ENCODE measurements around the gene CDC45. TPM values are rescaled to one million over a fixed set of nuclear protein-coding genes. Genes with fewer than 3 reads are reported as not detected.
"Not testable (repeated sequence)": the region's sequence is repeated elsewhere in the genome, so short reads cannot be mapped to it uniquely, and the experiment has no call there.

Gene CDC45
- total and polyA plus RNA-seq, 2 donors (not counting 1 experiment from before 2014, with no cell fraction given), result 3.8 to 12.0 TPM

DNA sequence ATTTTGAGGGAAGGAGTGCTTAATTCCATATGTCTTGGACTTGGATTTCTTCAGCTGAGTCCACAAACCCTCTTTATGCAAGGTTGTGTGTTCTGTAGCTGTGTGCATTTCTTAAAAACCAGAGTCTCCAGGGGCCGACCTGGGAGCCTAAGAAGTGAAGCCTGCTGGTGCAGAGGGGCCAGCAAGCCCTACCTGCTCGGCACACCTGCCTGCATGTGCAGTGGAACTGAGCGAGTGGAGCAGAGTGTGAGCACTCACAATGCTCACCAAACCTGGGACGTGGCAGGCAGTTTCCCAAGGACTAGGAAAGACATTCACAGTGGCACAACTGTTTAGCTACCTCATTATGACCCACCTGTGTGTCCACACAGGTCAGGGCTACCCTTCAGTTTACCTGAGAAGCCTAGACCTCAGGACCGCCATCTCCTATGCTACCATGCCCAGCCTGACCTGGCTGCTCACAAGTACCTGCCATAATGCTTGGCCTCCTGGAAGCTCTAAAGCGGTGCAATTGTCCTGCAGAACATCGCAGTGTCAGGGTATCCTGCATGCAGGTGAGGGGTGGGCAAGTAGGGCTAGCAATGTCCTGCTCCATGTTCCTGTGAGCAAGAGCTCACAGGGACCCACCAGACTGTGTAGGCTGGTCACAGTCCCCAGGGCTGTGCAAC lies 36.0 kb upstream of the CDC45 start:
- Histone ChIP-seq H4K20me1 (ENCODE audit: control insufficient read depth, extremely low read depth, insufficient read depth, low read length) (no peaks in the 10 kb centered on the region), H3K4me3 (replicated peaks in 1 of 4; ENCODE audit: control extremely low read depth in 1 of 4, insufficient read depth in 1 of 4, low read depth in 3 of 4, low read length in 4 of 4) (no peak overlapping the region), H3K9me3 (ENCODE audit: control insufficient read depth, insufficient read depth, low read depth, low read length) (no peaks in the 10 kb centered on the region), H3K4me2 (ENCODE audit: extremely low read depth, insufficient read depth, low read length) (no peak overlapping the region), H3K4me1 (ENCODE audit: control insufficient read depth, extremely low read depth, insufficient read depth, low read length) (peaks cover 2% of the 10 kb centered on the region), H3K27ac (ENCODE audit: insufficient read depth, low read length) (no peak overlapping the region), H3K36me3 (ENCODE audit: control insufficient read depth, insufficient read depth, low read length) (peaks cover 11% of the 10 kb centered on the region), H2AFZ (ENCODE audit: low read length) (no peak overlapping the region), H3K79me2 (ENCODE audit: control insufficient read depth, insufficient read depth, low read length) (peaks cover 29% of the 10 kb centered on the region), H3K27me3 (ENCODE audit: control insufficient read depth, insufficient read depth, low read length) (no peaks in the 10 kb centered on the region), H3K9ac (ENCODE audit: insufficient read depth, low read length) (no peak overlapping the region)
- TF ChIP-seq EZH2 (IDR thresholded peaks at IDR 0.05; ENCODE audit: low read length, missing control alignments), result no peak
- no peak for DNase-seq (ENCODE audit: low read depth in 2 of 2)

DNA sequence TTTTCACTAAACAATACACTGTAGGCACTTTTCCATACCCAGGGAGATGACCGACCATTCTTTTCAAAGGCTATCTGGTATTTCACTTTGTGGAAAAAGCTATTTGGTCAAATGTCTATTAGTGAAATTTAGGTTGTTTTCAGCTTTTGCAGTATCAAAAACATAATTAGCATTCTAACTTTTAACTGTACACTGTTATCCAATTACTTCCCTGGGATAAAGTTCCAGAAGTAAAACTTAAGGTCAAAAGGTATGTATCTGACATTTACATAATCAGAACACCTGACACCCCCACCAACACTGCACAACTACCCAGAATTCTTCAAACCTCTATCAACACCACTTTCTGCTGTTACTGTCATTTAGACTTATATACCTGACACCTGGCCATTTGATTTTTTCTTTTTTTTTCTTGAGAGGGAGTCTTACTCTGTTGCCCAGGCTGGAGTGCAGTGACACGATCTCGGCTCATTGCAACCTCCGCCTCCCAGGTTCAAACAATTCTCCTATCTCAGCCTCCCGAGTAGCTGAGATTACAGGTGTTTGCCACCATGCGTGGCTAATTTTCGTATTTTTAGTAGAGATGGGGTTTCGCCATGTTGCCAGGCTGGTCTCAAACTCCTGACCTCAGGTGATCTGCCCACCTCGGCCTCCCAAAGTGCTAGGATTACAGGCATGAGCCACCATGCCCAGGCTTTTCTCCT lies 34.3 kb upstream of the CDC45 start:
- H3K4me1 ChIP-seq (ENCODE audit: control insufficient read depth, extremely low read depth, insufficient read depth, low read length); H3K27me3 ChIP-seq (ENCODE audit: control insufficient read depth, insufficient read depth, low read length); H3K36me3 ChIP-seq (ENCODE audit: control insufficient read depth, insufficient read depth, low read length); H3K9ac ChIP-seq (ENCODE audit: insufficient read depth, low read length); H3K9me3 ChIP-seq (ENCODE audit: control insufficient read depth, insufficient read depth, low read depth, low read length); H2AFZ ChIP-seq (ENCODE audit: low read length); H3K4me3 ChIP-seq (replicated peaks in 1 of 4; ENCODE audit: control extremely low read depth in 1 of 4, insufficient read depth in 1 of 4, low read depth in 3 of 4, low read length in 4 of 4); H3K27ac ChIP-seq (ENCODE audit: insufficient read depth, low read length); H3K4me2 ChIP-seq (ENCODE audit: extremely low read depth, insufficient read depth, low read length); DNase-seq (ENCODE audit: low read depth in 2 of 2); H4K20me1 ChIP-seq (ENCODE audit: control insufficient read depth, extremely low read depth, insufficient read depth, low read length): not testable (repeated sequence)
- peaks cover 27% of the 10 kb centered on the region for H3K79me2 ChIP-seq (ENCODE audit: control insufficient read depth, insufficient read depth, low read length)

DNA sequence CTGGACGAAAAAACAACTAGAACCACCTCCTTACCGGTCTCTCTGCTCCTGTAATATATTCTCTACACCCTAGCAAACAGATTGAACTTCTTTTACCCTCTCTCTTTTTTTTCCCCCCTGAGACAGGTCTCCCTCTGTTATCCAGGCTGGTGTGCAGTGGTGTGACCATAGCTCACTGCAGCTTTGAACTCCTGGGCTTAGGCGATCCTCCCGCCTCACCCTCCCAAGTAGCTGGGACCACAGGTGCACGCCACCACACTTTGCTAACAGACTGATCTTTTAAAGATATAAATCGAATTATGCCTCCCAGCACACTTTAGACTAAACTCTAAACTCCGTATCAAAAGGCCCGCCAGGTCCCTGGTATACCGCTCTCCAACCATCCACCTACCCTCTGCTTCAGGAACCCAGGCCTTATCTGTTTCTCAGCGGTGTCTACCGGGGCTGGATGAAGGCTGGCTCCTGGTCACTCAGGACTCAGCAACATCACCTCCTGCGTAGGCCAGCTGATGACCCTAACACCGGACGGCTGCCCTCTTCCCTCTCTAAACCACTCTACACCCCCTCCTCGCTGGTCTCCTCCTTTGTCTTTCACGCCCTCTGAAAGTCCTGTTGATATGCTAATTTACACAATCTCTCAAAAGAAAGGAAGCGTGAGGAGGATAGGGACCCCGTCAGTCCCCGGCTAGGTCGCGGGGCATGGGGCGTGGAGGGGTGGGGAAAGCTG lies 33.0 kb upstream of the CDC45 start:
- H3K27me3 ChIP-seq (ENCODE audit: control insufficient read depth, insufficient read depth, low read length), result no peaks in the 10 kb centered on the region
- DNase-seq (ENCODE audit: low read depth in 2 of 2), result peak; percentile 5 to 8
- peaks cover 2% of the 10 kb centered on the region for H3K4me1 ChIP-seq (ENCODE audit: control insufficient read depth, extremely low read depth, insufficient read depth, low read length)
- H3K4me2 ChIP-seq (ENCODE audit: extremely low read depth, insufficient read depth, low read length), result peak overlapping the region; percentile 55
- no peaks in the 10 kb centered on the region for H3K9me3 ChIP-seq (ENCODE audit: control insufficient read depth, insufficient read depth, low read depth, low read length)
- peaks cover 7% of the 10 kb centered on the region for H3K36me3 ChIP-seq (ENCODE audit: control insufficient read depth, insufficient read depth, low read length)
- H2AFZ ChIP-seq (ENCODE audit: low read length), result peak overlapping the region; percentile 48
- H3K27ac ChIP-seq (ENCODE audit: insufficient read depth, low read length), result peak overlapping the region; percentile 81
- H3K79me2 ChIP-seq (ENCODE audit: control insufficient read depth, insufficient read depth, low read length), result peaks cover 23% of the 10 kb centered on the region
- no peak for TF ChIP-seq EZH2 (IDR thresholded peaks at IDR 0.05; ENCODE audit: low read length, missing control alignments)
- TF ChIP-seq, protein P1, sequence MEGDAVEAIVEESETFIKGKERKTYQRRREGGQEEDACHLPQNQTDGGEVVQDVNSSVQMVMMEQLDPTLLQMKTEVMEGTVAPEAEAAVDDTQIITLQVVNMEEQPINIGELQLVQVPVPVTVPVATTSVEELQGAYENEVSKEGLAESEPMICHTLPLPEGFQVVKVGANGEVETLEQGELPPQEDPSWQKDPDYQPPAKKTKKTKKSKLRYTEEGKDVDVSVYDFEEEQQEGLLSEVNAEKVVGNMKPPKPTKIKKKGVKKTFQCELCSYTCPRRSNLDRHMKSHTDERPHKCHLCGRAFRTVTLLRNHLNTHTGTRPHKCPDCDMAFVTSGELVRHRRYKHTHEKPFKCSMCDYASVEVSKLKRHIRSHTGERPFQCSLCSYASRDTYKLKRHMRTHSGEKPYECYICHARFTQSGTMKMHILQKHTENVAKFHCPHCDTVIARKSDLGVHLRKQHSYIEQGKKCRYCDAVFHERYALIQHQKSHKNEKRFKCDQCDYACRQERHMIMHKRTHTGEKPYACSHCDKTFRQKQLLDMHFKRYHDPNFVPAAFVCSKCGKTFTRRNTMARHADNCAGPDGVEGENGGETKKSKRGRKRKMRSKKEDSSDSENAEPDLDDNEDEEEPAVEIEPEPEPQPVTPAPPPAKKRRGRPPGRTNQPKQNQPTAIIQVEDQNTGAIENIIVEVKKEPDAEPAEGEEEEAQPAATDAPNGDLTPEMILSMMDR (conservative IDR thresholded peaks at IDR 0.05 in 1 of 2, IDR thresholded peaks at IDR 0.05 in 1 of 2; ENCODE audit: low read depth in 1 of 2, low read length in 2 of 2), result no peak
- peak overlapping the region; percentile 82 for H3K9ac ChIP-seq (ENCODE audit: insufficient read depth, low read length)
- H3K4me3 ChIP-seq (replicated peaks in 1 of 4; ENCODE audit: control extremely low read depth in 1 of 4, insufficient read depth in 1 of 4, low read depth in 3 of 4, low read length in 4 of 4), result peak overlapping the region; percentile 70 to 86 (median 82)
- no peaks in the 10 kb centered on the region for H4K20me1 ChIP-seq (ENCODE audit: control insufficient read depth, extremely low read depth, insufficient read depth, low read length)

All from fibroblast of lung (primary cell).